K562 (cell line): ENCODE results near the gene TTC24. TPM values are rescaled to one million over a fixed set of nuclear protein-coding genes. Genes with fewer than 3 reads are reported as not detected.

Source experiments
- CCNT2 ChIP-seq: IDR thresholded peaks from 2 replicates; pipeline ENCODE4 v1.6.1; 2011; ENCODE audit warnings: borderline replicate concordance, low read depth, mild to moderate bottlenecking, moderate library complexity, mixed read lengths, low read length; ENCODE audit not compliant: insufficient read length; ENCODE audit errors: extremely low read depth
- HDAC1 ChIP-seq, 2 experiments: fragments of 450-650 bp; IDR thresholded peaks; 2 replicates each; pipeline ENCODE4 v1.6.1; 2016 to 2017; ENCODE audit warnings: inconsistent platforms in 1 of 2, mild to moderate bottlenecking in 1 of 2, moderate library complexity in 1 of 2
- KDM2B ChIP-seq: fragments of 250-450 bp; sonication (Bioruptor Pico); IDR thresholded peaks from 2 replicates; pipeline ENCODE4 v1.8.0; 2021; ENCODE audit warnings: mild to moderate bottlenecking, moderate library complexity
- MGA ChIP-seq: fragments of 450-650 bp; IDR thresholded peaks from 2 replicates; pipeline ENCODE4 v1.6.1; 2016; ENCODE audit warnings: mild to moderate bottlenecking, moderate library complexity
- ZNF146 ChIP-seq: IDR thresholded peaks from one replicate; pipeline ENCODE4 v1.6.1; 2018; ENCODE audit warnings: missing compliant biosample characterization; ENCODE audit not compliant: unreplicated experiment
- ZNF316 ChIP-seq: fragments of 450-650 bp; IDR thresholded peaks from 2 replicates; pipeline ENCODE4 v1.6.1; 2016
- ZNF318 ChIP-seq, 2 experiments: fragments of 450-650 bp; IDR thresholded peaks; 2 replicates each; pipeline ENCODE4 v1.6.1; 2016; ENCODE audit warnings: mild to moderate bottlenecking in 2 of 2, borderline replicate concordance in 1 of 2, low read depth in 1 of 2, moderate library complexity in 1 of 2
- polyA plus RNA-seq, 8 experiments: library from polyadenylated mRNA; depleted of rRNA in 4 of 8; stranded (reverse) in 5 of 8; unstranded in 3 of 8; fragments of >200 nt; fragmentation: Nextera tagmentation in 2 of 8; fragmentation: Illumina TruSeq in 1 of 8; extraction: Ambion mirVana in 2 of 8; extraction: Trizol in 1 of 8; gene quantifications; 2 replicates each; pipeline versions ENCODE4 v1.2.1 to v1.2.3, GENCODE V29; 2011 to 2014; ENCODE audit warnings: inconsistent platforms in 1 of 8, missing spikeins in 1 of 8
- total RNA-seq, 7 experiments: library from RNA; depleted of rRNA in 6 of 7; stranded (reverse); fragments of >200 nt in 6 of 7; fragmentation: Illumina TruSeq in 2 of 7; extraction: Trizol in 2 of 7; gene quantifications; 2 replicates each; pipeline versions ENCODE4 v1.2.1 to v1.2.3, GENCODE V29; 2011 to 2021; ENCODE audit warnings: low replicate concordance in 1 of 7

Gene TTC24
- total and polyA plus RNA-seq, 9 of the 15 experiments (the other 6 are each of a cell fraction or from before 2014, with no cell fraction given) = not detected

GRCh38 chr1:156571919-156572662, 7.4 kb upstream of the TTC24 start, which contains the start of gene IQGAP3 (continued):
- TF ChIP-seq MGA (no peak), ZNF316 (no peak), ZNF146 (CRISPR knock-in tag) (no peak), ZNF318 (IDR thresholded peaks at IDR 0.05; ENCODE audit: borderline replicate concordance in 1 of 2, low read depth in 1 of 2) (no peak), HDAC1 (IDR thresholded peaks at IDR 0.05) (peak; percentile 57 to 100; a peak in 3 of 4 replicates), CCNT2 (no peak), KDM2B (CRISPR knock-in tag) (no peak)
